HepG2 (cell line): Measurements from ENCODE around the gene FGF2. TPM values are rescaled to one million over a fixed set of nuclear protein-coding genes. Genes with fewer than 3 reads are reported as not detected.

Source experiments
- ADNP ChIP-seq: sonication (generic); formaldehyde crosslinking; IDR thresholded peaks from 2 replicates; pipeline ENCODE4 v1.4.0; 2020; ENCODE audit warnings: missing genetic modification reagents
- ELF3 ChIP-seq: IDR thresholded peaks from 2 replicates; pipeline ENCODE4 v1.6.1; 2016; ENCODE audit warnings: missing genetic modification reagents, missing compliant biosample characterization
- FOSL1 ChIP-seq: sonication (generic); formaldehyde crosslinking; IDR thresholded peaks from 2 replicates; pipeline ENCODE4 v1.9.0; 2021; ENCODE audit warnings: missing genetic modification reagents, borderline replicate concordance
- FOXK1 ChIP-seq: sonication (generic); formaldehyde crosslinking; IDR thresholded peaks from 2 replicates; pipeline ENCODE4 v1.4.0; 2020; ENCODE audit warnings: low read depth, missing genetic modification reagents, borderline replicate concordance
- HNRNPLL ChIP-seq: fragments of 200-400 bp; formaldehyde crosslinking; IDR thresholded peaks from 2 replicates; pipeline ENCODE4 v1.6.1; 2017; ENCODE audit warnings: mild to moderate bottlenecking, low read depth, low read length; ENCODE audit not compliant: poor library complexity, severe bottlenecking
- KDM4B ChIP-seq: sonication (generic); formaldehyde crosslinking; IDR thresholded peaks from 2 replicates; pipeline ENCODE4 v1.4.0; 2020; ENCODE audit warnings: missing genetic modification reagents
- MAZ ChIP-seq, 2 experiments: sonication (generic) in 1 of 2; formaldehyde crosslinking in 1 of 2; IDR thresholded peaks; 2 replicates each; pipeline versions ENCODE4 v1.5.0 to v1.6.1; 2012 to 2020; ENCODE audit warnings: low read depth in 2 of 2, mild to moderate bottlenecking in 2 of 2, borderline replicate concordance in 1 of 2, improper control_type of control experiment in 1 of 2, low read length in 1 of 2, missing genetic modification reagents in 1 of 2, moderate library complexity in 1 of 2
- MIER3 ChIP-seq: IDR thresholded peaks from 2 replicates; pipeline ENCODE4 v1.6.1; 2016; ENCODE audit warnings: missing compliant biosample characterization, borderline replicate concordance
- MTF2 ChIP-seq: sonication (generic); formaldehyde crosslinking; IDR thresholded peaks from 2 replicates; pipeline ENCODE4 v1.5.0; 2020; ENCODE audit warnings: missing genetic modification reagents, borderline replicate concordance
- RXRB ChIP-seq: IDR thresholded peaks from 2 replicates; pipeline ENCODE4 v1.6.1; 2016; ENCODE audit warnings: borderline replicate concordance, missing genetic modification reagents, missing compliant biosample characterization
- SALL2 ChIP-seq: sonication (generic); formaldehyde crosslinking; IDR thresholded peaks from 2 replicates; pipeline ENCODE4 v1.8.1; 2023; ENCODE audit warnings: mild to moderate bottlenecking, missing genetic modification reagents, inconsistent platforms
- SMC3 ChIP-seq: IDR thresholded peaks from 2 replicates; pipeline ENCODE4 v1.6.1; 2011; ENCODE audit warnings: low read length, improper control_type of control experiment
- THAP11 ChIP-seq: IDR thresholded peaks from 2 replicates; pipeline ENCODE4 v1.6.1; 2016; ENCODE audit warnings: missing biosample characterization, missing genetic modification reagents
- THAP7 ChIP-seq: sonication (generic); formaldehyde crosslinking; IDR thresholded peaks from 2 replicates; pipeline ENCODE4 v1.8.1; 2023; ENCODE audit warnings: mild to moderate bottlenecking, missing genetic modification reagents
- ZBTB7A ChIP-seq: sonication (generic); formaldehyde crosslinking; IDR thresholded peaks from 2 replicates; pipeline ENCODE4 v1.8.0; 2022; ENCODE audit warnings: mild to moderate bottlenecking, missing genetic modification reagents
- ZFP36L2 ChIP-seq: sonication (generic); formaldehyde crosslinking; IDR thresholded peaks from 2 replicates; pipeline ENCODE4 v1.4.0; 2020; ENCODE audit warnings: missing genetic modification reagents
- ZKSCAN1 ChIP-seq: fragments of 150-350 bp; IDR thresholded peaks from 2 replicates; pipeline ENCODE4 v1.6.1; 2014; ENCODE audit warnings: low read length
- ZMYM2 ChIP-seq: sonication (generic); formaldehyde crosslinking; IDR thresholded peaks from 2 replicates; pipeline ENCODE4 v1.8.0; 2022; ENCODE audit warnings: mild to moderate bottlenecking, missing genetic modification reagents
- ZNF17 ChIP-seq: sonication (generic); formaldehyde crosslinking; IDR thresholded peaks from 2 replicates; pipeline ENCODE4 v1.5.0; 2020; ENCODE audit warnings: mild to moderate bottlenecking, missing genetic modification reagents
- ZNF282 ChIP-seq: fragments of 450-650 bp; IDR thresholded peaks from 2 replicates; pipeline ENCODE4 v1.6.1; 2018; ENCODE audit not compliant: partially characterized antibody
- ZNF33B ChIP-seq: sonication (generic); formaldehyde crosslinking; IDR thresholded peaks from 2 replicates; pipeline ENCODE4 v1.5.1; 2020; ENCODE audit warnings: mild to moderate bottlenecking, missing genetic modification reagents
- ZNF350 ChIP-seq: sonication (generic); formaldehyde crosslinking; IDR thresholded peaks from 2 replicates; pipeline ENCODE4 v1.4.0; 2020; ENCODE audit warnings: mild to moderate bottlenecking, low read depth, missing genetic modification reagents, borderline replicate concordance
- ZNF546 ChIP-seq: sonication (generic); formaldehyde crosslinking; conservative IDR thresholded peaks from 2 replicates; pipeline ENCODE4 v1.8.1; 2023; ENCODE audit warnings: mild to moderate bottlenecking, missing genetic modification reagents
- ZNF572 ChIP-seq: sonication (generic); formaldehyde crosslinking; IDR thresholded peaks from 2 replicates; pipeline ENCODE4 v1.5.1; 2020; ENCODE audit warnings: mild to moderate bottlenecking, missing genetic modification reagents
- ZNF749 ChIP-seq: sonication (generic); formaldehyde crosslinking; IDR thresholded peaks from 2 replicates; pipeline ENCODE4 v1.8.0; 2022; ENCODE audit warnings: mild to moderate bottlenecking, missing genetic modification reagents, moderate library complexity, borderline replicate concordance
- ZNF768 ChIP-seq: sonication (generic); formaldehyde crosslinking; IDR thresholded peaks from 2 replicates; pipeline ENCODE4 v1.4.0; 2020; ENCODE audit warnings: missing genetic modification reagents
- ZNF775 ChIP-seq: sonication (generic); formaldehyde crosslinking; IDR thresholded peaks from 2 replicates; pipeline ENCODE4 v1.4.0; 2020; ENCODE audit warnings: missing genetic modification reagents, mild to moderate bottlenecking, moderate library complexity, borderline replicate concordance
- ZNF776 ChIP-seq: sonication (generic); formaldehyde crosslinking; IDR thresholded peaks from 2 replicates; pipeline ENCODE4 v1.4.0; 2020; ENCODE audit warnings: mild to moderate bottlenecking, missing genetic modification reagents
- ZNF784 ChIP-seq: sonication (generic); formaldehyde crosslinking; IDR thresholded peaks from 2 replicates; pipeline ENCODE4 v1.5.1; 2020; ENCODE audit warnings: missing genetic modification reagents, mild to moderate bottlenecking, borderline replicate concordance
- polyA plus RNA-seq, 8 experiments: library from polyadenylated mRNA; depleted of rRNA in 3 of 8; stranded (reverse) in 7 of 8; unstranded in 1 of 8; fragments of >200 nt; fragmentation: Illumina TruSeq in 4 of 8; extraction: Trizol in 4 of 8; gene quantifications; 2 replicates each; pipeline versions ENCODE4 v1.2.1 to v1.2.3, GENCODE V29; 2011 to 2016; ENCODE audit warnings: low read depth in 4 of 8, missing spikeins in 1 of 8, mixed read lengths in 1 of 8; ENCODE audit not compliant: insufficient read depth in 1 of 8
- total RNA-seq, 5 experiments: library from RNA; depleted of rRNA; stranded (reverse); fragments of >200 nt; fragmentation: Illumina TruSeq; extraction: Trizol; gene quantifications; 2 replicates each; pipeline ENCODE4 v1.2.3, GENCODE V29; 2016; ENCODE audit warnings: low read depth in 1 of 5

The FGF2 gene
- total and polyA plus RNA-seq, 2 of the 13 experiments (the other 11 are each of a cell fraction or from before 2014, with no cell fraction given), result 0.01 to 0.02 TPM

DNA sequence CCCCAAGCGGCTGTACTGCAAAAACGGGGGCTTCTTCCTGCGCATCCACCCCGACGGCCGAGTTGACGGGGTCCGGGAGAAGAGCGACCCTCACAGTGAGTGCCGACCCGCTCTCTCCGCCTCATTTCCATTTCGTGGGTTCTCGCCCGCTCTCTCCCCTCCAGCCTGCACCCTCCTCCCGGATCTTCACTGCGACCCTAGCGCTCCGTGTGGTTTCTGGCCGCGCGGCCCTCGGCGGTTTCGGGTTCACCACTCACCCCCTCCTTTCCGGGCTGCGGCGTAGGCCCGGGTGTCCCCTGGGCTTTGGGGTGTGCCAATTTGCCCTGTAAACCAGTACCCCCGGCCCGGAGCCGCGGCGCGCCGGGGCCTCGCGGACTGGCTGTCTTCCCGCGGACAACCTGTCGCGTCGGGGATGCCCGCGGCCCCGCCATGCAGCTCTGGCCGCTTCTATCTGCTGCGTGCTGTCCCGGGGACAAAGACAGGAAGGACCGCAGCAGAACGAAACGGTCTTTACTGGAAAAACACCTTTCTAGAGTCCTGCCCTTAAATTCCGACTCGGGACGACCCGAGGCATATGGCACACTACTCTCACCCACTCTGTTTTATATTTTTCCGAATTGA is 737 bp downstream of the FGF2 start (continued):
- TF ChIP-seq THAP7 (CRISPR knock-in tag) (no peak), RXRB (no peak), ZFP36L2 (no peak), KDM4B (CRISPR knock-in tag) (no peak), ZNF775 (CRISPR knock-in tag) (no peak), HNRNPLL (peak; percentile 31), ZNF776 (no peak), THAP11 (CRISPR knock-in tag) (no peak), MIER3 (no peak), ZNF768 (peak; percentile 53; the same call in 1 of the 2 replicates), SMC3 (no peak), FOSL1 (no peak), ZNF572 (CRISPR knock-in tag) (no peak), ZNF350 (no peak; the same call in 1 of the 2 replicates), ZNF546 (0 out of 2 replicates have a peak, but pooled peaks have one; percentile 39), ZNF33B (CRISPR knock-in tag) (no peak), ZNF784 (CRISPR knock-in tag) (no peak), ADNP (no peak), ZMYM2 (no peak), ELF3 (no peak), MTF2 (CRISPR knock-in tag) (peak; percentile 23; the same call in 1 of the 2 replicates), ZBTB7A (no peak), SALL2 (CRISPR knock-in tag) (no peak), MAZ (IDR thresholded peaks at IDR 0.05; ENCODE audit: borderline replicate concordance, low read depth, low read length) (no peak), MAZ (CRISPR knock-in tag; IDR thresholded peaks at IDR 0.05; ENCODE audit: low read depth) (no peak), FOXK1 (CRISPR knock-in tag) (no peak), ZKSCAN1 (no peak), ZNF749 (CRISPR knock-in tag) (no peak), ZNF282 (no peak), ZNF17 (CRISPR knock-in tag) (no peak)
